Pancreas (tissue), 10 donors: ENCODE measurements around the gene QPCTL. TPM values are rescaled to one million over a fixed set of nuclear protein-coding genes. Genes with fewer than 3 reads are reported as not detected.

Experiments used
- ATAC-seq, 4 donors: fragments of 200-7000 bp; cut with Tn5 transposase; one replicate each; pipeline versions ENCODE4 v1.8.0 to v1.9.1; 2020; ENCODE audit warnings: mild to moderate bottlenecking in 4 of 4, moderate library complexity in 4 of 4
- DNase-seq, 6 donors: peaks; one replicate each; pipeline ENCODE4 v3.0.0-alpha.2; 2020
- FAIRE-seq: peaks from 2 replicates; lab custom pipeline; 2012; peaks lifted over from hg19 to GRCh38; lab: Jason Lieb, UNC
- H3K27ac ChIP-seq, 4 donors: fragments of 200-600 bp; sonication (generic); 1 replicate in 3 of 4; 2 replicates in 1 of 4; pipeline versions ENCODE4 v1.5.0 to v1.8.0; 2020
- H3K27me3 ChIP-seq, 4 donors: fragments of 200-600 bp; one replicate each; pipeline ENCODE4 v1.8.0; 2021
- H3K36me3 ChIP-seq, 3 donors: fragments of 200-600 bp; sonication (generic) in 1 of 3; one replicate each; pipeline versions ENCODE4 v1.5.0 to v1.8.0; 2020 to 2021
- H3K4me1 ChIP-seq, 3 donors: fragments of 200-600 bp; one replicate each; pipeline ENCODE4 v1.8.0; 2021
- H3K4me3 ChIP-seq, 4 donors: fragments of 200-600 bp; sonication (generic) in 2 of 4; one replicate each; pipeline versions ENCODE4 v1.5.0 to v1.8.0; 2020 to 2021
- H3K9me3 ChIP-seq, 4 donors: fragments of 200-600 bp; one replicate each; pipeline ENCODE4 v1.8.0; 2021
- CTCF ChIP-seq, 4 donors: fragments of 200-600 bp; sonication (generic) in 3 of 4; IDR thresholded peaks; one replicate each; pipeline versions ENCODE4 v1.5.0 to v1.8.0; 2021; ENCODE audit warnings: antibody characterized with exemption in 4 of 4
- WGBS, 2 donors: extraction: QIAGEN DNeasy Blood & Tissue Kit; methylation state at CpG; one replicate each; pipeline ENCODE4 v1.1.7; 2013; 5-methylcytosine and 5-hydroxymethylcytosine counted together
- intact Hi-C, 3 donors: fragments of 100-400 bp; cut with DNase I; formaldehyde crosslinking; loops; one replicate each; pipeline versions ENCODE4 v1.11.1 to v1.14.2; 2022
- polyA plus RNA-seq, 2 donors: library from polyadenylated mRNA; stranded (reverse); fragments of 200-250 nt; gene quantifications; one replicate each; pipeline ENCODE4 v1.2.3, GENCODE V29; 2013
- total RNA-seq, 6 donors: library from RNA; stranded (reverse); fragmentation: NEBNext Ultra II Directional in 4 of 6; extraction: Animal tissue kit (Norgen Biotek cat#: 25700) in 4 of 6; gene quantifications; one replicate each; pipeline versions ENCODE4 v1.2.1 to v1.2.4, GENCODE V29; 2021 to 2023
- donor health status: healthy with polysubstance abuse.
- donor health status: DM: no; HTN: no; CAD: no; lungs with moderate emphysema.
- donor health status: DM: no; HTN: no; CAD: no.
- donor health status: control.
- donor health status: control.
- donor health status: Bipolar disorder and iron deficiency.
- donor health status: DM: yes; HTN: yes; CAD: no.
- donor health status: DM: no; HTN: no; CAD: no.
- donor health status: DM: no; HTN: no; CAD: no.
- donor health status: DM: yes; HTN: yes; CAD: no.

The QPCTL gene
- 1 to 10 TPM; 3.4 to 6.3 (median 4.9) TPM for total RNA-seq
- 1 to 10 TPM; 5.5 to 7.3 TPM for polyA plus RNA-seq

GRCh38 chr19:45692187-45693105, at the start of gene QPCTL:
Gene QPCTL, plus strand, starts transcription at chr19:45692666. Its CDS starts 38 bp downstream, at chr19:45692704.
- Histone ChIP-seq H3K36me3 (peaks cover 0 to 18% (median 6%) of the 10 kb centered on the region in 3 donors), H3K4me3 (peak within 1 kb of the TSS; percentile 65 to 92 (median 70)), H3K27ac (peak within 1 kb of the TSS; percentile 81 to 94 (median 86)), H3K27me3 (no peaks in the 10 kb centered on the region), H3K9me3 (no peaks in the 10 kb centered on the region), H3K4me1 (peaks cover 0 to 6% (median 0%) of the 10 kb centered on the region in 3 donors)
- peak; percentile 93 to 99 (median 98) for DNase-seq
- peak; percentile 97 for FAIRE-seq
- 0 to 1% methylated on average over 66 to 70 of the region's 70 CpGs for WGBS, 2 donors
- TF ChIP-seq CTCF (IDR thresholded peaks at IDR 0.05): no peak
- intact Hi-C loops: no loop called here
- peak; percentile 89 to 95 (median 91) for ATAC-seq

- H3K4me1 ChIP-seq: peaks cover 5 to 19% (median 8%) of the 10 kb centered on the region in 3 donors
- WGBS, 2 donors: 11 to 13% methylated on average over 38 to 39 of the region's 39 CpGs
These were observed 49.2 kb upstream of the QPCTL start for GRCh38 chr19:45643024-45643926.

GRCh38 chr19:45643927-45644771, 48.3 kb upstream of the QPCTL start:
- Histone ChIP-seq H3K36me3 (no peaks in the 10 kb centered on the region), H3K27ac (no peak overlapping the region), H3K4me3 (no peak overlapping the region), H3K9me3 (no peaks in the 10 kb centered on the region), H3K4me1 (peaks cover 5 to 15% (median 8%) of the 10 kb centered on the region in 3 donors), H3K27me3 (no peaks in the 10 kb centered on the region)
- ATAC-seq (no peak), FAIRE-seq (no peak), DNase-seq (no peak)
- 42 to 53% methylated on average over 14 of the region's 14 CpGs for WGBS, 2 donors
- intact Hi-C loops: loop anchor here in 1 of 3 donors (5.0 kb wide), 2 partner anchors 37 to 122 kb away; no protein-coding TSS in a partner anchor
- TF ChIP-seq CTCF (IDR thresholded peaks at IDR 0.05): no peak

More at GRCh38 chr19:45643024-45643926, 49.2 kb upstream of the QPCTL start:
- Histone ChIP-seq H3K27ac (peak overlapping the region in 3 of 4 donors; percentile 62 to 85 (median 82)), H3K36me3 (no peaks in the 10 kb centered on the region), H3K9me3 (no peaks in the 10 kb centered on the region), H3K4me3 (peak overlapping the region in 1 of 4 donors; percentile 47), H3K27me3 (no peaks in the 10 kb centered on the region)
- DNase-seq: peak; percentile 77 to 97 (median 90)
- intact Hi-C loops: loop anchor here in 1 of 3 donors (5.0 kb wide), 2 partner anchors 36 to 121 kb away; no protein-coding TSS in a partner anchor
- no peak for FAIRE-seq
- peak; percentile 93 to 96 (median 94) for TF ChIP-seq CTCF (IDR thresholded peaks at IDR 0.05)
- peak; percentile 44 to 74 (median 54) for ATAC-seq

- peak in 1 of 6 donors; percentile 88 for DNase-seq
- 17 to 18% methylated on average over 23 to 33 of the region's 35 CpGs for WGBS, 2 donors
- H3K4me3 ChIP-seq: peak overlapping the region in 1 of 4 donors; percentile 34
- no peaks in the 10 kb centered on the region for H3K36me3 ChIP-seq
- no peak for FAIRE-seq
- H3K9me3 ChIP-seq: no peaks in the 10 kb centered on the region
- no peak overlapping the region for H3K27ac ChIP-seq
- no peak for ATAC-seq
- intact Hi-C loops: no loop called here
- H3K27me3 ChIP-seq: no peaks in the 10 kb centered on the region
- peaks cover 5 to 15% (median 8%) of the 10 kb centered on the region in 3 donors for H3K4me1 ChIP-seq
- no peak for TF ChIP-seq CTCF (IDR thresholded peaks at IDR 0.05)
These were observed 47.3 kb upstream of the QPCTL start for GRCh38 chr19:45645068-45645630.
